Spleen (tissue), 11 donors: Measurements from ENCODE around the gene CTXN1. TPM values are rescaled to one million over a fixed set of nuclear protein-coding genes. Genes with fewer than 3 reads are reported as not detected.

Source experiments
- DNase-seq: peaks from one replicate; pipeline ENCODE4 v3.0.0-alpha.2; 2020
- H3K27ac ChIP-seq, 8 donors: fragments of 200-600 bp; sonication (generic) in 7 of 8; 1 replicate in 4 of 8; 2 replicates in 4 of 8; pipeline versions ENCODE4 v1.5.0 to v1.8.0; 2016 to 2021; ENCODE audit warnings: inconsistent platforms in 4 of 8, mild to moderate bottlenecking in 4 of 8, moderate library complexity in 1 of 8
- H3K27me3 ChIP-seq, 7 donors: fragments of 200-600 bp; sonication (generic) in 6 of 7; replicated peaks in 1 of 7; 1 replicate in 4 of 7; 2 replicates in 3 of 7; pipeline versions ENCODE4 v1.5.0 to v1.8.0; 2016 to 2021; ENCODE audit warnings: inconsistent platforms in 3 of 7, mild to moderate bottlenecking in 1 of 7
- H3K36me3 ChIP-seq, 6 donors: fragments of 200-600 bp; sonication (generic) in 5 of 6; 1 replicate in 4 of 6; 2 replicates in 2 of 6; pipeline versions ENCODE4 v1.5.0 to v1.8.0; 2016 to 2021; ENCODE audit warnings: inconsistent platforms in 2 of 6
- H3K4me1 ChIP-seq, 6 donors: fragments of 200-600 bp; sonication (generic) in 5 of 6; 1 replicate in 3 of 6; 2 replicates in 3 of 6; pipeline versions ENCODE4 v1.5.0 to v1.8.0; 2016 to 2021; ENCODE audit warnings: inconsistent platforms in 3 of 6
- H3K4me3 ChIP-seq, 8 donors: fragments of 200-600 bp; sonication (generic) in 7 of 8; 1 replicate in 4 of 8; 2 replicates in 4 of 8; pipeline versions ENCODE4 v1.5.0 to v1.8.0; 2016 to 2021; ENCODE audit warnings: inconsistent platforms in 4 of 8, mild to moderate bottlenecking in 4 of 8, moderate library complexity in 2 of 8
- H3K9me3 ChIP-seq, 8 donors: fragments of 200-600 bp; sonication (generic) in 7 of 8; 1 replicate in 4 of 8; 2 replicates in 4 of 8; pipeline versions ENCODE4 v1.5.0 to v1.8.0; 2016 to 2021; ENCODE audit warnings: inconsistent platforms in 4 of 8
- POLR2A ChIP-seq, 3 donors: fragments of 450-650 bp; IDR thresholded peaks; one replicate each; pipeline ENCODE4 v1.5.1; 2017; ENCODE audit warnings: antibody characterized with exemption in 3 of 3, mild to moderate bottlenecking in 1 of 3
- POLR2AphosphoS5 ChIP-seq, 3 donors: sonication (generic); formaldehyde crosslinking; IDR thresholded peaks; one replicate each; pipeline ENCODE4 v1.5.1; 2017; ENCODE audit warnings: antibody characterized with exemption in 3 of 3
- WGBS, 5 donors: extraction: QIAGEN DNeasy Blood & Tissue Kit in 3 of 5; methylation state at CpG; one replicate each; pipeline versions ENCODE4 v1.1.5 to v1.1.7; 2013 to 2018; 5-methylcytosine and 5-hydroxymethylcytosine counted together
- intact Hi-C: fragments of 100-400 bp; cut with DNase I; formaldehyde crosslinking; loops from one replicate; pipeline ENCODE4 v1.15.0; 2023; ENCODE audit warnings: low total_unique reads
- polyA plus RNA-seq, 3 donors: library from polyadenylated mRNA; stranded (reverse); fragments of 200-250 nt; gene quantifications; one replicate each; pipeline ENCODE4 v1.2.1, GENCODE V29; 2013
- total RNA-seq, 7 donors: library from RNA; depleted of rRNA in 3 of 7; stranded (reverse); fragments of >200 nt in 3 of 7; fragmentation: NEBNext Ultra II Directional in 4 of 7; extraction: Animal tissue kit (Norgen Biotek cat#: 25700) in 4 of 7; gene quantifications; one replicate each; pipeline versions ENCODE4 v1.1.0 to v1.2.1, GENCODE V29; 2016 to 2021
- TF ChIP-seq, protein P1 (sequence below), 11 experiments: fragments of 200-600 bp in 7 of 11; fragments of 450-650 bp in 4 of 11; sonication (generic) in 4 of 11; IDR thresholded peaks in 8 of 11; conservative IDR thresholded peaks in 3 of 11; 1 replicate in 7 of 11; 2 replicates in 4 of 11; pipeline versions ENCODE4 v1.4.0 to v1.8.0; 2016 to 2021; ENCODE audit warnings: antibody characterized with exemption in 11 of 11, inconsistent platforms in 4 of 11, mild to moderate bottlenecking in 1 of 11
- donor health status: healthy with polysubstance abuse.
- donor health status: DM: no; HTN: no; CAD: no; lungs with moderate emphysema.
- donor health status: DM: no; HTN: no; CAD: no.
- donor health status: Bipolar disorder and iron deficiency.
- donor health status: healthy.
- donor health status: DM: no; HTN: no; CAD: no.
- donor health status: DM: yes; HTN: yes; CAD: no.

Gene CTXN1
- total and polyA plus RNA-seq, 10 donors: 0.11 to 4.4 (median 2.0) TPM

DNA sequence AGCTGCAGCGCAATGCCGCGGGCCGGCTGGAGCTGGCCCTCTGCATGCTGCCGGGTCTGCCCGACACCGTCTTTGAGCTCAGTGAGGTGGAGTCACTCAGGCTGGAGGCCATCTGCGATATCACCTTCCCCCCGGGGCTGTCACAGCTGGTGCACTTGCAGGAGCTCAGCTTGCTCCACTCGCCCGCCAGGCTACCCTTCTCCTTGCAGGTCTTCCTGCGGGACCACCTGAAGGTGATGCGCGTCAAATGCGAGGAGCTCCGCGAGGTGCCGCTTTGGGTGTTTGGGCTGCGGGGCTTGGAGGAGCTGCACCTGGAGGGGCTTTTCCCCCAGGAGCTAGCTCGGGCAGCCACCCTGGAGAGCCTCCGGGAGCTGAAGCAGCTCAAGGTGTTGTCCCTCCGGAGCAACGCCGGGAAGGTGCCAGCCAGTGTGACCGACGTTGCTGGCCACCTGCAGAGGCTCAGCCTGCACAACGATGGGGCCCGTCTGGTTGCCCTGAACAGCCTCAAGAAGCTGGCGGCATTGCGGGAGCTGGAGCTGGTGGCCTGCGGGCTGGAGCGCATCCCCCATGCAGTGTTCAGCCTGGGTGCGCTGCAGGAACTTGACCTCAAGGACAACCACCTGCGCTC lies 26.1 kb downstream of the CTXN1 start:
- Histone ChIP-seq H3K4me3 (no peak overlapping the region), H3K36me3 (peaks cover 0 to 2% (median 0%) of the 10 kb centered on the region in 6 donors), H3K27me3 (peaks cover 0 to 22% (median 7%) of the 10 kb centered on the region in 7 donors), H3K27ac (no peak overlapping the region), H3K9me3 (no peaks in the 10 kb centered on the region), H3K4me1 (peaks cover 8 to 19% (median 15%) of the 10 kb centered on the region in 6 donors)
- 75 to 92% (median 88%) methylated on average over 4 to 34 of the region's 34 CpGs for WGBS, 5 donors
- TF ChIP-seq, protein P1, sequence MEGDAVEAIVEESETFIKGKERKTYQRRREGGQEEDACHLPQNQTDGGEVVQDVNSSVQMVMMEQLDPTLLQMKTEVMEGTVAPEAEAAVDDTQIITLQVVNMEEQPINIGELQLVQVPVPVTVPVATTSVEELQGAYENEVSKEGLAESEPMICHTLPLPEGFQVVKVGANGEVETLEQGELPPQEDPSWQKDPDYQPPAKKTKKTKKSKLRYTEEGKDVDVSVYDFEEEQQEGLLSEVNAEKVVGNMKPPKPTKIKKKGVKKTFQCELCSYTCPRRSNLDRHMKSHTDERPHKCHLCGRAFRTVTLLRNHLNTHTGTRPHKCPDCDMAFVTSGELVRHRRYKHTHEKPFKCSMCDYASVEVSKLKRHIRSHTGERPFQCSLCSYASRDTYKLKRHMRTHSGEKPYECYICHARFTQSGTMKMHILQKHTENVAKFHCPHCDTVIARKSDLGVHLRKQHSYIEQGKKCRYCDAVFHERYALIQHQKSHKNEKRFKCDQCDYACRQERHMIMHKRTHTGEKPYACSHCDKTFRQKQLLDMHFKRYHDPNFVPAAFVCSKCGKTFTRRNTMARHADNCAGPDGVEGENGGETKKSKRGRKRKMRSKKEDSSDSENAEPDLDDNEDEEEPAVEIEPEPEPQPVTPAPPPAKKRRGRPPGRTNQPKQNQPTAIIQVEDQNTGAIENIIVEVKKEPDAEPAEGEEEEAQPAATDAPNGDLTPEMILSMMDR (IDR thresholded peaks at IDR 0.05 in 8 of 11, conservative IDR thresholded peaks at IDR 0.05 in 3 of 11): no peak
- TF ChIP-seq POLR2A (IDR thresholded peaks at IDR 0.05): no peak
- TF ChIP-seq POLR2AphosphoS5 (IDR thresholded peaks at IDR 0.05): no peak
- DNase-seq: no peak
- intact Hi-C loops: no loop called here

GRCh38 chr19:7898967-7899366 lies 27.0 kb downstream of the CTXN1 start:
- TF ChIP-seq POLR2A (IDR thresholded peaks at IDR 0.05) (no peak), POLR2AphosphoS5 (IDR thresholded peaks at IDR 0.05) (no peak)
- TF ChIP-seq, protein P1 (IDR thresholded peaks at IDR 0.05 in 8 of 11, conservative IDR thresholded peaks at IDR 0.05 in 3 of 11): no peak
- no peak overlapping the region for H3K4me3 ChIP-seq
- peaks cover 4 to 12% (median 9%) of the 10 kb centered on the region in 6 donors for H3K4me1 ChIP-seq
- no peaks in the 10 kb centered on the region for H3K36me3 ChIP-seq
- 91 to 94% (median 92%) methylated on average over 16 of the region's 16 CpGs for WGBS, 5 donors
- H3K27me3 ChIP-seq: peaks cover 0 to 31% (median 13%) of the 10 kb centered on the region in 7 donors
- H3K27ac ChIP-seq: no peak overlapping the region
- intact Hi-C loops: no loop called here
- DNase-seq: no peak
- no peaks in the 10 kb centered on the region for H3K9me3 ChIP-seq

DNA sequence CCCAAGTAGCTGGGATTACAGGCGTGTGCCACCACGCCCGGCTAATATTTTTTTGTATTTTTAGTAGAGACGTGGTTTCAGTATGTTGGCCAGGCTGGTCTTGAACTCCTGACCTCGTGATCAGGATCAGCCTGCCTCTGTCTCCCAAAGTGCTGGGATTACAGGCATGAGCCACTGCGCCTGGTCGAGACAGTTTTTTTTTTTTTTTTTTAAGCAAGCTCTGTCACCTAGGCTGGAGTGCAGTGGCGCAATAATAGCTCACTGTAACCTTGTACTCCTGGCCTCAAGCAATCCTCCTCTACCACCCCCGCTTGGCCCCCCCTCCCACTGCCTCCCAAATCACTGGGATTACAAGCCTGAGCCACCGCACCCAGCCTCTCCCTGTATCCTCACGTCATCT lies 28.6 kb downstream of the CTXN1 start:
- no peaks in the 10 kb centered on the region for H3K9me3 ChIP-seq
- intact Hi-C loops: no loop called here
- DNase-seq: no peak
- TF ChIP-seq POLR2A (IDR thresholded peaks at IDR 0.05) (no peak), POLR2AphosphoS5 (IDR thresholded peaks at IDR 0.05) (no peak)
- TF ChIP-seq, protein P1 (IDR thresholded peaks at IDR 0.05 in 8 of 11, conservative IDR thresholded peaks at IDR 0.05 in 3 of 11): no peak
- WGBS, 5 donors: 84 to 91% (median 89%) methylated on average over 11 of the region's 11 CpGs
- no peaks in the 10 kb centered on the region for H3K36me3 ChIP-seq
- H3K4me1 ChIP-seq: peaks cover 0 to 2% (median under 1%) of the 10 kb centered on the region in 6 donors
- no peak overlapping the region for H3K27ac ChIP-seq
- H3K4me3 ChIP-seq: no peak overlapping the region
- peaks cover 0 to 41% (median 15%) of the 10 kb centered on the region in 7 donors for H3K27me3 ChIP-seq

DNA sequence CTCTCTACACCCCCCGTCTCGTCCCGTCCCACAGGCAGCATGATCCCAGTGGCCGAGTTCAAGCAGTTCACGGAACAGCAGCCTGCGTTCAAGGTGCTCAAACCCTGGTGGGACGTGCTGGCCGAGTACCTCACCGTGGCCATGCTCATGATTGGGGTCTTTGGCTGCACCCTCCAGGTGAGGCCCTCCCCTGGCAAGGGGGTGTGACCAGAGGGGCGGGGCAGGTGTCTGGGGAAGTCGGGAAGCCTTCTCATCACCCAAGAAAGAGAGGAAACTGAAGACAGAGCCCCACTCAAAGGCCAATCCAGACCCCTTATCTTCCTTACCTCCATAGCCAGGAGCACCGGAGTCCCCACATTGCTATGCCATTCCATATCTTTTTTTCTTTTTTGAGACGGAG lies 30.4 kb downstream of the CTXN1 start:
- intact Hi-C loops: no loop called here
- 81 to 99% (median 88%) methylated on average over 7 to 13 of the region's 13 CpGs for WGBS, 5 donors

More for the DNA sequence above, 30.4 kb downstream of the CTXN1 start:
- H3K27me3 ChIP-seq: peaks cover 0 to 48% (median 15%) of the 10 kb centered on the region in 7 donors
- H3K27ac ChIP-seq: no peak overlapping the region
- H3K36me3 ChIP-seq: no peaks in the 10 kb centered on the region
- no peak overlapping the region for H3K4me3 ChIP-seq
- TF ChIP-seq POLR2AphosphoS5 (IDR thresholded peaks at IDR 0.05): no peak
- no peak for TF ChIP-seq POLR2A (IDR thresholded peaks at IDR 0.05)
- TF ChIP-seq, protein P1 (IDR thresholded peaks at IDR 0.05 in 8 of 11, conservative IDR thresholded peaks at IDR 0.05 in 3 of 11): no peak
- H3K4me1 ChIP-seq: no peaks in the 10 kb centered on the region
- no peaks in the 10 kb centered on the region for H3K9me3 ChIP-seq
- no peak for DNase-seq
